Body of pancreas (tissue), 4 donors: ENCODE data around the gene PGS1. TPM values are rescaled to one million over a fixed set of nuclear protein-coding genes. Genes with fewer than 3 reads are reported as not detected.

Source experiments
- ATAC-seq: fragments of 150-250 bp; one replicate; pipeline ENCODE4 v1.9.1; 2016
- DNase-seq, 4 donors: peaks; one replicate each; pipeline ENCODE4 v3.0.0-alpha.2; 2019
- H3K27ac ChIP-seq, 4 donors: fragments of 200-600 bp; sonication (generic); 1 replicate in 3 of 4; 2 replicates in 1 of 4; pipeline versions ENCODE4 v1.5.1 to v1.6.1; 2016 to 2019; ENCODE audit warnings: mild to moderate bottlenecking in 1 of 4, mixed read lengths in 1 of 4, moderate library complexity in 1 of 4
- H3K27me3 ChIP-seq, 2 donors: fragments of 200-600 bp; sonication (generic); one replicate each; pipeline ENCODE4 v1.6.0; 2016; ENCODE audit warnings: mild to moderate bottlenecking in 1 of 2
- H3K36me3 ChIP-seq, 2 donors: fragments of 200-600 bp; sonication (generic); replicated peaks in 1 of 2; 2 replicates each; pipeline ENCODE4 v1.5.1; 2016; ENCODE audit warnings: low read depth in 2 of 2; ENCODE audit not compliant: insufficient read depth in 1 of 2
- H3K4me1 ChIP-seq: fragments of 200-600 bp; sonication (generic); one replicate; pipeline ENCODE4 v1.6.0; 2016
- H3K4me3 ChIP-seq, 2 donors: fragments of 200-600 bp; sonication (generic); 1 replicate in 1 of 2; 2 replicates in 1 of 2; pipeline ENCODE4 v1.5.1; 2016 to 2019
- H3K9me3 ChIP-seq, 3 donors: fragments of 200-600 bp; sonication (generic); 1 replicate in 2 of 3; 2 replicates in 1 of 3; pipeline ENCODE4 v1.5.1; 2016
- POLR2A ChIP-seq, 3 donors: fragments of 450-650 bp; IDR thresholded peaks; one replicate each; pipeline ENCODE4 v1.6.1; 2016; ENCODE audit warnings: antibody characterized with exemption in 3 of 3, mild to moderate bottlenecking in 2 of 3
- WGBS, 2 donors: methylation state at CpG; one replicate each; pipeline ENCODE4 v1.1.5; 2017; 5-methylcytosine and 5-hydroxymethylcytosine counted together
- intact Hi-C: fragments of 100-400 bp; cut with DNase I; formaldehyde crosslinking; loops from one replicate; pipeline ENCODE4 v1.15.1; 2023
- total RNA-seq, 2 donors: library from RNA; depleted of rRNA; stranded (reverse); fragments of >200 nt; gene quantifications; one replicate each; pipeline ENCODE4 v1.1.0, GENCODE V29; 2016
- TF ChIP-seq, protein P1 (sequence below), 7 experiments: fragments of 450-650 bp in 4 of 7; fragments of 200-600 bp in 3 of 7; sonication (generic) in 3 of 7; IDR thresholded peaks; one replicate each; pipeline ENCODE4 v1.5.1; 2016 to 2019; ENCODE audit warnings: antibody characterized with exemption in 7 of 7

Gene PGS1
- total RNA-seq, 2 donors from 2014 or later, result 17.1 to 30.4 TPM

GRCh38 chr17:78398390-78398789 lies 19.9 kb downstream of the PGS1 start:
- Histone ChIP-seq H3K4me1 (peaks cover 18% of the 10 kb centered on the region), H3K9me3 (no peaks in the 10 kb centered on the region), H3K27me3 (no peaks in the 10 kb centered on the region), H3K36me3 (peaks cover 12 to 38% of the 10 kb centered on the region in 2 donors), H3K4me3 (no peak overlapping the region), H3K27ac (no peak overlapping the region)
- DNase-seq (no peak), ATAC-seq (no peak)
- TF ChIP-seq POLR2A (IDR thresholded peaks at IDR 0.05), result no peak
- TF ChIP-seq, protein P1, sequence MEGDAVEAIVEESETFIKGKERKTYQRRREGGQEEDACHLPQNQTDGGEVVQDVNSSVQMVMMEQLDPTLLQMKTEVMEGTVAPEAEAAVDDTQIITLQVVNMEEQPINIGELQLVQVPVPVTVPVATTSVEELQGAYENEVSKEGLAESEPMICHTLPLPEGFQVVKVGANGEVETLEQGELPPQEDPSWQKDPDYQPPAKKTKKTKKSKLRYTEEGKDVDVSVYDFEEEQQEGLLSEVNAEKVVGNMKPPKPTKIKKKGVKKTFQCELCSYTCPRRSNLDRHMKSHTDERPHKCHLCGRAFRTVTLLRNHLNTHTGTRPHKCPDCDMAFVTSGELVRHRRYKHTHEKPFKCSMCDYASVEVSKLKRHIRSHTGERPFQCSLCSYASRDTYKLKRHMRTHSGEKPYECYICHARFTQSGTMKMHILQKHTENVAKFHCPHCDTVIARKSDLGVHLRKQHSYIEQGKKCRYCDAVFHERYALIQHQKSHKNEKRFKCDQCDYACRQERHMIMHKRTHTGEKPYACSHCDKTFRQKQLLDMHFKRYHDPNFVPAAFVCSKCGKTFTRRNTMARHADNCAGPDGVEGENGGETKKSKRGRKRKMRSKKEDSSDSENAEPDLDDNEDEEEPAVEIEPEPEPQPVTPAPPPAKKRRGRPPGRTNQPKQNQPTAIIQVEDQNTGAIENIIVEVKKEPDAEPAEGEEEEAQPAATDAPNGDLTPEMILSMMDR (IDR thresholded peaks at IDR 0.05), result no peak
- intact Hi-C loops, result no loop called here
- 91 to 94% methylated on average over 2 to 3 of the region's 3 CpGs for WGBS, 2 donors

DNA sequence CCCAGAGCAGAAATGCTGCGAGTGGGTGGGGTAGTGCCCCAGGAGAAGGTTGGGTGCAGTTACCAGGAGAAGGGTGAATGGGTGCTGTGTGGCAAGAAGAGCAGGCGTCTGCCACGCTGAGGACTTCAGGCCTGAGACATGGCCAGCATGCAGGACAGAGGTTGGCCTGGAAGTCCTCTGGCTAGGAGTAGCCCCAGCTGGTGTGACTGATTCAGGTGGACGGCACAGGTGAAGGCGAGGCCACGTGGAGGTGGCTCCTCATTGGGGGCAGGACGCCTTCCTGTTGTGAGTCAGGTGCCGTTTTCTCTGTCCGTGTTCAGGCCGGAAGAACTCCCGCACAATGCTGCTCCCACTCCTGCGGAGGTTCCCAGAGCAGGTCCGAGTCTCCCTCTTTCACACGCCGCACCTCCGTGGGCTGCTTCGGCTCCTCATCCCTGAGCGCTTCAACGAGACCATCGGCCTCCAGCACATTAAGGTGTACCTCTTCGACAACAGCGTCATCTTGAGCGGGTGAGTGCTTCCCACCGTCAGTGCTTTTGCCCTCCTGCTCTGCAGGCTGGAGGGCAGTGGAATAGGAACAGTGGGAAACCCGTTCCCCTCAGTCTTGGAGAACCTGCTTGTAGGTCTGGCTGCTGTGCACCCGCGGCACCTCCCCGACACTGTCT lies 20.7 kb downstream of the PGS1 start:
- peaks cover 18% of the 10 kb centered on the region for H3K4me1 ChIP-seq
- peaks cover 16 to 41% of the 10 kb centered on the region in 2 donors for H3K36me3 ChIP-seq
- no peaks in the 10 kb centered on the region for H3K9me3 ChIP-seq
- H3K4me3 ChIP-seq, result no peak overlapping the region
- intact Hi-C loops, result no loop called here
- no peak for ATAC-seq
- H3K27ac ChIP-seq, result no peak overlapping the region
- TF ChIP-seq, protein P1 (IDR thresholded peaks at IDR 0.05), result no peak
- no peak for TF ChIP-seq POLR2A (IDR thresholded peaks at IDR 0.05)
- DNase-seq, result no peak
- 83 to 91% methylated on average over 21 to 27 of the region's 28 CpGs for WGBS, 2 donors
- H3K27me3 ChIP-seq, result no peaks in the 10 kb centered on the region

GRCh38 chr17:78399693-78400144 lies 21.3 kb downstream of the PGS1 start:
- Histone ChIP-seq H3K27me3 (no peaks in the 10 kb centered on the region), H3K36me3 (peaks cover 16 to 45% of the 10 kb centered on the region in 2 donors), H3K4me3 (no peak overlapping the region), H3K4me1 (peaks cover 18% of the 10 kb centered on the region), H3K9me3 (no peaks in the 10 kb centered on the region), H3K27ac (no peak overlapping the region)
- no peak for TF ChIP-seq POLR2A (IDR thresholded peaks at IDR 0.05)
- TF ChIP-seq, protein P1 (IDR thresholded peaks at IDR 0.05), result no peak
- ATAC-seq, result no peak
- no peak for DNase-seq
- 73 to 80% methylated on average over 5 to 6 of the region's 6 CpGs for WGBS, 2 donors
- intact Hi-C loops, result no loop called here

DNA sequence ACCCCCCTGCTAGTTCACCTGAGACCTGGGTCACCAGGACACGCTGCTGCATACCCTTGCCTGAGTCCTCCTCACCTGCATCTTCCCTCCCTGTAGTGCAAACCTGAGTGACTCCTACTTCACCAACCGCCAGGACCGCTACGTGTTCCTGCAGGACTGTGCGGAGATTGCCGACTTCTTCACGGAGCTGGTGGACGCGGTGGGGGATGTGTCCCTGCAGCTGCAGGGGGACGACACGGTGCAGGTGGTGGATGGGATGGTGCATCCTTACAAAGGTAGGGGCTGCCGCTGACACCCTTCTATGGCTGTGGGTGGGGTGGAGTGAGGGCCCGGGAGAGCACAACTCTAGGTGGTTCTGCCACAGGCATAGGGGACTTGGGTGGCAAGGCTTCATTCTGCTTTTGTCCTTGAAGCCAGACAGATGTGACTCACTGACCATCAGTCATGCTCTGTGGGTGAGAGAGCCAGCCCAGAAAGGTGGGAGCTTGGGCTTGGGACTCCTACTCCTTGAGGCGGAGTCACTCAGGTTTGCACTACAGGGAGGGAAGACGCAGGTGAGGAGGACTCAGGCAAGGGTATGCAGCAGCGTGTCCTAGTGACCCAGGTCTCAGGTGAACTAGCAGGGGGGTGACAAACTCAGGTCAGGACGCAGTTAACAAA lies 22.3 kb downstream of the PGS1 start:
- 90% methylated on average over 17 of the region's 17 CpGs for WGBS, 2 donors
- Histone ChIP-seq H3K4me3 (no peak overlapping the region), H3K27ac (no peak overlapping the region), H3K36me3 (peaks cover 16 to 45% of the 10 kb centered on the region in 2 donors), H3K4me1 (peaks cover 18% of the 10 kb centered on the region), H3K27me3 (no peaks in the 10 kb centered on the region), H3K9me3 (no peaks in the 10 kb centered on the region)
- TF ChIP-seq, protein P1 (IDR thresholded peaks at IDR 0.05), result no peak
- TF ChIP-seq POLR2A (IDR thresholded peaks at IDR 0.05), result no peak
- DNase-seq (no peak), ATAC-seq (no peak)
- intact Hi-C loops, result no loop called here
